ENCODE data around the gene FRRS1.
"Not testable (repeated sequence)": the region's sequence is repeated elsewhere in the genome, so short reads cannot be mapped to it uniquely, and the experiment has no call there.

Gene FRRS1

GRCh38 chr1:99806882-99807281 lies 40.4 kb upstream of the FRRS1 start:
- H3K36me3 Mint-ChIP-seq (ENCODE audit: low read depth) = no peaks in the 10 kb centered on the region
- H3K27me3 Mint-ChIP-seq (ENCODE audit: low read depth, poor library complexity) = no peaks in the 10 kb centered on the region
- no peaks in the 10 kb centered on the region for H3K9me3 Mint-ChIP-seq
- no peak for TF ChIP-seq CTCF (IDR thresholded peaks at IDR 0.05)
- H3K27ac Mint-ChIP-seq = no peak overlapping the region
- no peak overlapping the region for H3K4me3 Mint-ChIP-seq
- DNase-seq = no peak
- peaks cover 4% of the 10 kb centered on the region for H3K4me1 Mint-ChIP-seq

GRCh38 chr1:99801584-99801983 lies 35.1 kb upstream of the FRRS1 start:
- no peak for DNase-seq
- Mint-ChIP-seq H3K4me3 (no peak overlapping the region), H3K36me3 (ENCODE audit: low read depth) (no peaks in the 10 kb centered on the region), H3K4me1 (no peaks in the 10 kb centered on the region), H3K27ac (no peak overlapping the region), H3K9me3 (no peaks in the 10 kb centered on the region), H3K27me3 (ENCODE audit: low read depth, poor library complexity) (peaks cover 10% of the 10 kb centered on the region)
- TF ChIP-seq CTCF (IDR thresholded peaks at IDR 0.05) = no peak

- not testable (repeated sequence) for H3K4me3 Mint-ChIP-seq; H3K9me3 Mint-ChIP-seq; H3K36me3 Mint-ChIP-seq (ENCODE audit: low read depth); DNase-seq; H3K27ac Mint-ChIP-seq; H3K4me1 Mint-ChIP-seq; H3K27me3 Mint-ChIP-seq (ENCODE audit: low read depth, poor library complexity)
Observed at GRCh38 chr1:99793861-99794260, 27.4 kb upstream of the FRRS1 start.

- Mint-ChIP-seq H3K9me3 (no peaks in the 10 kb centered on the region), H3K36me3 (ENCODE audit: low read depth) (no peaks in the 10 kb centered on the region), H3K4me1 (no peaks in the 10 kb centered on the region), H3K27ac (no peak overlapping the region), H3K4me3 (no peak overlapping the region), H3K27me3 (ENCODE audit: low read depth, poor library complexity) (no peaks in the 10 kb centered on the region)
- TF ChIP-seq CTCF (IDR thresholded peaks at IDR 0.05) = no peak
- no peak for DNase-seq
Observed at GRCh38 chr1:99789715-99790114, 23.3 kb upstream of the FRRS1 start.

- no peak for TF ChIP-seq CTCF (IDR thresholded peaks at IDR 0.05)
- DNase-seq = no peak
- H3K9me3 Mint-ChIP-seq = no peaks in the 10 kb centered on the region
- H3K36me3 Mint-ChIP-seq (ENCODE audit: low read depth) = no peaks in the 10 kb centered on the region
- no peak overlapping the region for H3K4me3 Mint-ChIP-seq
- no peak overlapping the region for H3K27ac Mint-ChIP-seq
- peaks cover 4% of the 10 kb centered on the region for H3K27me3 Mint-ChIP-seq (ENCODE audit: low read depth, poor library complexity)
- H3K4me1 Mint-ChIP-seq = no peaks in the 10 kb centered on the region
Observed at GRCh38 chr1:99788896-99789295, 22.5 kb upstream of the FRRS1 start.

GRCh38 chr1:99786751-99787501 lies 20.5 kb upstream of the FRRS1 start:
- H3K4me3 Mint-ChIP-seq = no peak overlapping the region
- peaks cover 6% of the 10 kb centered on the region for H3K27me3 Mint-ChIP-seq (ENCODE audit: low read depth, poor library complexity)
- DNase-seq = no peak
- no peak overlapping the region for H3K27ac Mint-ChIP-seq
- H3K9me3 Mint-ChIP-seq = no peaks in the 10 kb centered on the region
- H3K36me3 Mint-ChIP-seq (ENCODE audit: low read depth) = no peaks in the 10 kb centered on the region
- H3K4me1 Mint-ChIP-seq = no peaks in the 10 kb centered on the region
- no peak for TF ChIP-seq CTCF (IDR thresholded peaks at IDR 0.05)

All from nephron progenitor cell (in vitro differentiated cells).